Subcutaneous adipose tissue (tissue), 4 donors: ENCODE data around the gene ENPP4. TPM values are rescaled to one million over a fixed set of nuclear protein-coding genes. Genes with fewer than 3 reads are reported as not detected.

Experiments
- total RNA-seq, 4 donors: library from RNA; depleted of rRNA; stranded (reverse); fragments of >200 nt; gene quantifications; one replicate each; pipeline ENCODE4 v1.1.0, GENCODE V29; 2016
- TF ChIP-seq, protein P1 (sequence below): fragments of 450-650 bp; IDR thresholded peaks from one replicate; pipeline ENCODE4 v1.5.1; 2016; ENCODE audit warnings: low read depth, mild to moderate bottlenecking, control low read depth, antibody characterized with exemption, moderate library complexity

The ENPP4 gene
- total RNA-seq, 4 donors from 2014 or later = 16.2 to 28.4 (median 19.0) TPM

DNA sequence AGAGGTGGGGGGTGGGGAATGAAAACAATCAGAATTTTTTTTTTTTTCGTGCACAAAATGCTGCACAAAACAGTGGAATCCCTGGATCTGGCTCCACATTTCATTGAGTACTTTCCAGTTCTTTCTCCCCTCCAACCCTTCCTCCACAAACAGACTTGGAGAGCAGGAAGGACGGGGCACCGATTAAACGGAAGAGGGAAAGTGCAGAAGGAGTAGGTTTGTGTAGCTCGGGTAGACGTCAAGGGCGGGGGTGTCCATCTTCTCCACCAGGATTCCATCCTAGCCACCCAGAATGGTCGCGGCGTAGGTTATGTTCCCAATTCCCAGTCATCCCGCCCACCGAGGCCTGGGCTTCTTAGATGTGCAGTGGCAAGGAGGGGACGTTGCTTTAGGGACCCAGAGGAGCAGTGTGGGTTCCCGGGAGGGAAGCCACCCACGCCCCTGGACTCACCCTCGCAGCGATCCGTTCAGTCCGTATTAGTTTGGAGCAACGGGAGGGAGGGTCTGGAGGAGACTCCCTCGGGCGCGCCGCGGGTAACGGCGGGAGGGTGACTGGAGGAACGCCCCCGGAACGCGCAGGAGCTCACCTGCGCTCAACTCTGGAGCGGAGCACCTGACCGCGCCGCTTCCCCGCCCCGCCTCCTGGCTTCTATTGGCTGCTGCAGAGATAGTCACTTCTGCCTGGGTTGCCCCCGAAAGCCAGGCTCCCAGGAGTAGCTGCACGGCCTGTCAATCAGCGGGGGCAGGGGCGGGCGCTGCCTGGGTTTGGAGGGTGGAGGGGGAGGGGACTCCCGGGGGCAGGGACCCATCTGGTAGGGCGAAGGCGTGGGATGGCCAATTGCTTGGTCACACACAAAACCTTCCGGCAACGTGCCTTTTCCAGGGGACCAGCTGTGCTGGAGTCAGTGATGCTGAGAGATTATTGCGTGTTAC lies 40.8 kb downstream of the ENPP4 start, which contains the start of gene ENPP5:
Gene ENPP5 (minus strand): TSS at position 624 of the 933 bp plus-strand sequence. CDS start 2,718 bp downstream, outside the sequence.
- TF ChIP-seq, protein P1, sequence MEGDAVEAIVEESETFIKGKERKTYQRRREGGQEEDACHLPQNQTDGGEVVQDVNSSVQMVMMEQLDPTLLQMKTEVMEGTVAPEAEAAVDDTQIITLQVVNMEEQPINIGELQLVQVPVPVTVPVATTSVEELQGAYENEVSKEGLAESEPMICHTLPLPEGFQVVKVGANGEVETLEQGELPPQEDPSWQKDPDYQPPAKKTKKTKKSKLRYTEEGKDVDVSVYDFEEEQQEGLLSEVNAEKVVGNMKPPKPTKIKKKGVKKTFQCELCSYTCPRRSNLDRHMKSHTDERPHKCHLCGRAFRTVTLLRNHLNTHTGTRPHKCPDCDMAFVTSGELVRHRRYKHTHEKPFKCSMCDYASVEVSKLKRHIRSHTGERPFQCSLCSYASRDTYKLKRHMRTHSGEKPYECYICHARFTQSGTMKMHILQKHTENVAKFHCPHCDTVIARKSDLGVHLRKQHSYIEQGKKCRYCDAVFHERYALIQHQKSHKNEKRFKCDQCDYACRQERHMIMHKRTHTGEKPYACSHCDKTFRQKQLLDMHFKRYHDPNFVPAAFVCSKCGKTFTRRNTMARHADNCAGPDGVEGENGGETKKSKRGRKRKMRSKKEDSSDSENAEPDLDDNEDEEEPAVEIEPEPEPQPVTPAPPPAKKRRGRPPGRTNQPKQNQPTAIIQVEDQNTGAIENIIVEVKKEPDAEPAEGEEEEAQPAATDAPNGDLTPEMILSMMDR = no peak

DNA sequence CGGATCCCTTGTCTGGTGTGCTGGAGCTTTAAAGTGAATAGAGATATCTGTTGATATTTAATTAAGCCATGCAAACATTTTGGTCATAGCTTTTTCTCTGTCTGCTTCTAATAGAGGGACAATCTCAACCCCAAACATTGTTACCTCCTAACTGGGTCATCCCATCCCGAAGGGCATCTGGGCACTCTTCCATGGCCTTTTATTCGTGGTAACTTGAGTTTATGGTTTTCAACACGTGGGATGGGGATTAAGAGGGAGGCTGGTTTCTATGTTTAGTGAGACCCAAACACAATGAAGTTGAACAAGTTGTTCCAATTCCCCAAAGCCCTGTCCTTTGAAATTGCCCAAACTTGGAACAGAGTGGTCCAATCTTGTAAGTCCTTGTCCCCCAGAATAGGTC lies 42.4 kb downstream of the ENPP4 start:
- TF ChIP-seq, protein P1 = no peak

DNA sequence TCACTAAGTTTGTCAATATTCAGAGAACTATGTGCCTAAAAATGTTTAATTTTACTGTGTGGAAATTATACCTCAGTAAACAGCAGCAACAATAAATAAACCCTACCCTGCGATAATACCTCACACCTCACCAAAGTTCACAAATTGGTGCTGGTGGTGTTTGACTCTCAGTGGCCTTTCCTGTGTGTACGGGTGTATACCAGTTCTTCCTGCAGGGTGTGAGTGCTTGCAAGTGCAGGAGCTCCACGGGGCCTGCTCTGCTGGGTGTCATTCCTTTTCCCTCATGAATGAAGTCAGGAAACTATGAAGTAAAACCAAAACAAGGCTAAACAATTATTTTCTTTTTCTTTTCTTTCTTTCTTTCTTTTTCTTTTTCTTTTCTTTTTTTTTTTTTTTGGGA lies 45.1 kb downstream of the ENPP4 start:
- TF ChIP-seq, protein P1 = no peak

DNA sequence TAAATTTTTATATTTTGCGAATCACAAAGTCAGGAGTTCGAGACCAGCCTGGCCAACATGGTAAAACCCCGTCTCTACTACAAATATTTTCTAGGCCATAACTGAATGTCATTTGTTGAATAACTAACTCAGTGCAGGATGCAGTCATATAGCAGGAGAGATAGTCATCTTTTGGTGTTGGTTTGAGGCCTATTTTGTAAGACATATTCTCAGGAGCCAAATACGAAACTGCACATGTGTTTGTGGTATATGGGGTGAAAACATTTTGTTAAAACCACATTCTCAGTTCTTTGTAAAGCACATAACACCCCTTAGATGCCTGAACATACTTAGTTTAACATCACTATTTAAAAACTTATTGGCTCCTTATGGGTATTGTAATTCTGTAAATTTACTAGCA lies 45.7 kb downstream of the ENPP4 start:
- TF ChIP-seq, protein P1 = no peak

DNA sequence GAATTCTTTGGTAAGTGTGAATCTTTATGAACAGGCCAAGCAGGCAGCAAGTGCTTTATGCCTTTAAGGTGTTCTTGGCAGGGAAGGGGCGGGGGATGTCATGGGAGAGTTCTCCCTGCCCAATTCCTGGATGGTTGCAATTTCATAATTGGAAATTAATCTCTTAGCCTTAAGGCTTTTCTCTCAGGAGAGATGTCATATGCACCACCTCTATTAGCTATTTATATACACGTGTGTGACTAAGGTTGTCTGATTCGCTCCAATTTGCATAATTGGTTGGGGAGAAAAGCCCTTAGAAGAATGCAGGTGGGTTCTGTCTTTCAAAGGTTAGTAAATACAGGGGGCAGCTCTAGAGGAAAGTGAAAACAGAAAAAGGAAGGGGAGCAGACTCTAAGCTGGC lies 46.2 kb downstream of the ENPP4 start:
- TF ChIP-seq, protein P1 = no peak

DNA sequence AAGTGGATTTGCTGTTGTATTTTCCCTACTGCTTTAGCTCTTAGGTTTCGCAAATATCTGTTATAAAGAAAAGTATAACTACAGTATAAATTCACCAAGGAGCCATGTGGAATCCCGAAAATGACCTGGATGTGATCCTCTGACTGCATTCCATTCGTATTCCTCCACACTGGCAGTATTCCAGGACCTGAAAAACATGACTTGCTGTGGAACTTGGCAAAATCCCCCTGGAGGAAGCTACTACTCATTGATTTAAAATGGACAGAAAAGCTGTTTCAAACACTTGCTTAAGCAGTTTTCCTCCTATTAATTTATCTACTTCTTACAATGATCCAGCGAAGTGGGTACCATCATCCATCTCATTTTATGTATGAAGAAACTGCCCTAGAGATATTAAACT lies 54.3 kb downstream of the ENPP4 start:
- TF ChIP-seq, protein P1 = no peak

DNA sequence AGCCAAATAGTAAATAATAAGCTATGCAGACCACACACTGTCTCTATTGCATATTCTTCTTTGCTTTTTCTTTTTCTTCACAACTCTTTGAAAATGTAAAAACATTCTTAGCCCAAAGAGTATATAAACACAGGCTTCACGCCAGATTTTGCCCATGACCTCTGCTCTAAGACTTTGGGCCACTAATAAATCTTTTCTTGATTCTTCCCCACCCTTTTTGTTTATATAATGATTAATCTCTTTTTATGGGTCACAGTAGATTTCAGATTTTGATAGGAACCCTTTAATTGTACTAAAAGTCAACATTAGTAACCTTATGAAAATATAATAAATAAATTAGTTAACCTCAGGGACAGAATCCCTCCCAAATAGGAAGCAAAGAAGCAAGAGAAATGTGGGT lies 56.8 kb downstream of the ENPP4 start:
- TF ChIP-seq, protein P1 = no peak
